ENCODE data around the gene ARHGEF4.

The ARHGEF4 gene

GRCh38 chr2:131048641-131049040 lies 211.9 kb downstream of the ARHGEF4 start:
- DNase-seq (ENCODE audit: extremely low spot score): no peak
- CTCF ChIA-PET: no interaction called here
- POLR2A ChIA-PET: no interaction called here
- TF ChIP-seq SP1 (IDR thresholded peaks at IDR 0.05) (no peak), BHLHE40 (IDR thresholded peaks at IDR 0.05; ENCODE audit: borderline replicate concordance) (no peak), CTBP1 (IDR thresholded peaks at IDR 0.05; ENCODE audit: borderline replicate concordance) (no peak), ZNF384 (IDR thresholded peaks at IDR 0.05) (no peak), SUZ12 (IDR thresholded peaks at IDR 0.05) (no peak), NFRKB (IDR thresholded peaks at IDR 0.05) (no peak), FOXA1 (IDR thresholded peaks at IDR 0.05) (no peak), LEF1 (IDR thresholded peaks at IDR 0.05; ENCODE audit: borderline replicate concordance) (no peak), L3MBTL2 (conservative IDR thresholded peaks at IDR 0.05) (no peak), ARNT (IDR thresholded peaks at IDR 0.05) (no peak), ELF4 (IDR thresholded peaks at IDR 0.05) (no peak)
- TF ChIP-seq, protein P1, sequence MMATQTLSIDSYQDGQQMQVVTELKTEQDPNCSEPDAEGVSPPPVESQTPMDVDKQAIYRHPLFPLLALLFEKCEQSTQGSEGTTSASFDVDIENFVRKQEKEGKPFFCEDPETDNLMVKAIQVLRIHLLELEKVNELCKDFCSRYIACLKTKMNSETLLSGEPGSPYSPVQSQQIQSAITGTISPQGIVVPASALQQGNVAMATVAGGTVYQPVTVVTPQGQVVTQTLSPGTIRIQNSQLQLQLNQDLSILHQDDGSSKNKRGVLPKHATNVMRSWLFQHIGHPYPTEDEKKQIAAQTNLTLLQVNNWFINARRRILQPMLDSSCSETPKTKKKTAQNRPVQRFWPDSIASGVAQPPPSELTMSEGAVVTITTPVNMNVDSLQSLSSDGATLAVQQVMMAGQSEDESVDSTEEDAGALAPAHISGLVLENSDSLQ (IDR thresholded peaks at IDR 0.05): no peak

GRCh38 chr2:131049150-131049718 lies 212.5 kb downstream of the ARHGEF4 start:
- no peak for DNase-seq (ENCODE audit: extremely low spot score)
- ChIA-PET CTCF (no interaction called here), POLR2A (no interaction called here)
- TF ChIP-seq LEF1 (IDR thresholded peaks at IDR 0.05; ENCODE audit: borderline replicate concordance) (no peak), BHLHE40 (IDR thresholded peaks at IDR 0.05; ENCODE audit: borderline replicate concordance) (no peak), HDGF (IDR thresholded peaks at IDR 0.05; ENCODE audit: borderline replicate concordance) (no peak), FOXM1 (IDR thresholded peaks at IDR 0.05; ENCODE audit: borderline replicate concordance) (no peak)

GRCh38 chr2:131050896-131051295 lies 214.2 kb downstream of the ARHGEF4 start:
- TF ChIP-seq CTBP1 (IDR thresholded peaks at IDR 0.05; ENCODE audit: borderline replicate concordance) (no peak), BHLHE40 (IDR thresholded peaks at IDR 0.05; ENCODE audit: borderline replicate concordance) (no peak), FOXM1 (IDR thresholded peaks at IDR 0.05; ENCODE audit: borderline replicate concordance) (no peak), ARNT (IDR thresholded peaks at IDR 0.05) (no peak), L3MBTL2 (conservative IDR thresholded peaks at IDR 0.05) (no peak)
- CTCF ChIA-PET: no interaction called here
- POLR2A ChIA-PET: no interaction called here
- DNase-seq (ENCODE audit: extremely low spot score): no peak

- CTCF ChIA-PET: no interaction called here
- no peak for DNase-seq (ENCODE audit: extremely low spot score)
- no peak for TF ChIP-seq L3MBTL2 (conservative IDR thresholded peaks at IDR 0.05)
- no peak for TF ChIP-seq ELF4 (IDR thresholded peaks at IDR 0.05)
- TF ChIP-seq FOXA1 (IDR thresholded peaks at IDR 0.05): no peak
- TF ChIP-seq HDGF (IDR thresholded peaks at IDR 0.05; ENCODE audit: borderline replicate concordance): no peak
- TF ChIP-seq LEF1 (IDR thresholded peaks at IDR 0.05; ENCODE audit: borderline replicate concordance): no peak
- TF ChIP-seq SP1 (IDR thresholded peaks at IDR 0.05): no peak
- POLR2A ChIA-PET: no interaction called here
Observed at GRCh38 chr2:131052741-131053263, 216.1 kb downstream of the ARHGEF4 start.

DNA sequence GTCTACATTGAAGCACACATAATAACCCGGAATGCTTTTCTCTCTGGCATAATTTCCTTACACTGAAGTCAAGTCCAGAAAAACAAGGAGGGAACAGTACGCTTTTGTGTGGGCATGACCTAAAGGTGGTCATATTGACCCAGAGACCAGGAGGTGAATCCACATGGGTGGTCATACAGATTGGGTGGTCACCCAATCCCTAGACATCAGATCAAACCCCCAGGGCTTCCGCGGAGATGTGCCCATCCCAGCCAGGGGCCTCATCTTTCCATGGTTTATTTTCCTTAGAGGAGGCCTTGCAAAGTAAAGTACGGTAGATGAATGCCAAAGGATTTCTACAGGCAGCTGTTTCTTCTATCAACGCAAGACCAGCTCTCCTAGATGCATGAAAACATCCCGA lies 217.8 kb downstream of the ARHGEF4 start:
- TF ChIP-seq ELF4 (IDR thresholded peaks at IDR 0.05): no peak
- no peak for TF ChIP-seq NFRKB (IDR thresholded peaks at IDR 0.05)
- no peak for TF ChIP-seq SP1 (IDR thresholded peaks at IDR 0.05)
- no peak for TF ChIP-seq L3MBTL2 (conservative IDR thresholded peaks at IDR 0.05)
- TF ChIP-seq FOXK2 (IDR thresholded peaks at IDR 0.05): no peak
- no peak for TF ChIP-seq FOXA1 (IDR thresholded peaks at IDR 0.05)
- no peak for TF ChIP-seq FOXM1 (IDR thresholded peaks at IDR 0.05; ENCODE audit: borderline replicate concordance)
- TF ChIP-seq ZNF384 (IDR thresholded peaks at IDR 0.05): no peak
- TF ChIP-seq, protein P1 (IDR thresholded peaks at IDR 0.05): no peak
- no peak for TF ChIP-seq CTBP1 (IDR thresholded peaks at IDR 0.05; ENCODE audit: borderline replicate concordance)
- no peak for TF ChIP-seq SUZ12 (IDR thresholded peaks at IDR 0.05)
- no peak for TF ChIP-seq ARNT (IDR thresholded peaks at IDR 0.05)
- no peak for TF ChIP-seq HDGF (IDR thresholded peaks at IDR 0.05; ENCODE audit: borderline replicate concordance)
- TF ChIP-seq TARDBP (IDR thresholded peaks at IDR 0.05): no peak
- no peak for TF ChIP-seq LEF1 (IDR thresholded peaks at IDR 0.05; ENCODE audit: borderline replicate concordance)
- TF ChIP-seq BHLHE40 (IDR thresholded peaks at IDR 0.05; ENCODE audit: borderline replicate concordance): no peak
- CTCF ChIA-PET: no interaction called here
- no peak for DNase-seq (ENCODE audit: extremely low spot score)
- POLR2A ChIA-PET: no interaction called here

DNA sequence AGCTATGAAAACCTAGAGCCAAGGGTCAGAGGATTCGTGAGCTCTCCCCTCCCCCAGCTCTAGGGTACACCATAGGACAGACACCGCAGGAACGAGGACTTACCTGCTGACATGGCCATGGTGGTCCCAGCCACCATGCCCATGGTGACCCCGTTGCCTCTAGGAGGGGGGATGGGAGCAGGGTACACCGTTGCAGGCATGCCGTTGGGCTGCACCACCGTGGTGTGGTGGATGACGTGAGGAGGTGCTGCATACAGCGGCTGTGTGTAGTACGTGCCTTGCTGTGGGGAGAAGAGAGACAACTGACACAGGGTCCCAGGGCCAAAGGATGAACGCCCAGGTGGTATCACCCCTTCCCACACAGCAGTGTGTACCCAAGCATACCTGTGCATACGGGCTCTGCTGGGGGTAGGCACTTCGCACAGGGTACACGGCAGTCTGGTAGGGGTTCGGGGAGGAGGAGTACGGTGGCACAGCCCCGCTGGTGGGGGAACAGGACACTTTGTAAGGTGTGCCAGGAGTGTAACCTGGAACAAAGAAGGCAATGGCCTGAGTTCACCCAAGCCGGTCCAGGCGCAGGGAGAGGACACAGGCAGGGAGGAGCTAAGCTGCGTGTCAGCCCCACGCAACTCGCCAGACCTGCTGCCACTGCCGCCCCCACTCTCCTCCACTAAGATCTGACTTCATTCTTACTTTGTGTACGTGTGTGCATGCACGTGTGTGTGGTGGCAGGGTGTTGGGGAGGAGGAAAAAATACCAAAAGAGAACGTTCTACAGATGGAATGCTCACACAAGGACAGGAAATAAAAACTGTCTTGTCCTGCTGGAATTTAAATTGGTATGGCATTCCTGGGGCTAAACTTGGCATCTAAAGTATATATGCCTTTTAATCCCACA lies 218.7 kb downstream of the ARHGEF4 start:
- POLR2A ChIA-PET: no interaction called here
- TF ChIP-seq, protein P1 (IDR thresholded peaks at IDR 0.05): no peak
- TF ChIP-seq BHLHE40 (IDR thresholded peaks at IDR 0.05; ENCODE audit: borderline replicate concordance): no peak
- TF ChIP-seq ELF4 (IDR thresholded peaks at IDR 0.05): no peak
- TF ChIP-seq ARNT (IDR thresholded peaks at IDR 0.05): no peak
- no peak for TF ChIP-seq SP1 (IDR thresholded peaks at IDR 0.05)
- TF ChIP-seq FOXA1 (IDR thresholded peaks at IDR 0.05): no peak
- TF ChIP-seq TARDBP (IDR thresholded peaks at IDR 0.05): no peak
- CTCF ChIA-PET: no interaction called here
- no peak for DNase-seq (ENCODE audit: extremely low spot score)

Data from HEK293T (cell line).